ENCODE measurements around the gene PPP1R14C. TPM values are rescaled to one million over a fixed set of nuclear protein-coding genes. Genes with fewer than 3 reads are reported as not detected.

The PPP1R14C gene
- total and polyA plus RNA-seq, 7 experiments from 2014 or later, result not detected

DNA sequence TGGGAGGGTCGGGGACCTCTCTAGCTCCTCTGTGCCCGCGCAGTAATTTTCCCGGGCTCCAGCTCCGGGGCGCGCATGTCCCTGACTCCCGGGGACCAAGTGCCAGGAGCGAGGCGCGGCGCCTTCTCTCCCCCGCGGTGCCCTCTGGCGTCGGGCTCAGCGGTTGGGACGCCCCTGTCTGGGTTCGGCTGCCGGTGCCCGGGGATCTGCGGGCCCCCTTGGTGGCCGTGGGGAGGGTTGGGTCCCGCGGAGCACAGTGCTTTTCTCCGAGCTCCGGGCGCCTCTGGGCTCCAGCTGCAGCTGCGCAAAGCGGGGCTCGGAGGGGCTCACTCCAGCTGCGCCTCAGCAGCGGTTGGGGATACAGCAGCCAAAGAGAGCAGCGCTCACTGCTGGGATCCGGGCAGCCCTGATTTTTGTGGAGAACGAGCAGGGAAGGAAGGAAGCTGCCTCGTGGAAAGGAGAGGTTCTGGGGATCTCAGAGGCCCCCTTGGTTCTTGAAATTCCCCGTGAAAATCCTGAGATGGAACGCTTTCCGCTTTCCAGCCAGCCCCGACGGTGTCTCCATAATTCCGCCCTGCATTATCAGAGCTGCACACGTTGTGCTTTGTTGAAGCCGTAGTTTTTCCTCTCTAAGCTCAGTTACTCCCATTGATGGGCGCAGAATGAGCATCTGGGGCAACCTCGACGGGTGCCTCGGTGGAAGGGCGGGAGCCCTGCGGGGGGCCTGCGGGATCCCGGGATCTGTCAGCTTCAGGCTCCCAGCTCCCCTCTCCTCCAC lies 861 bp downstream of the PPP1R14C start:
- H3K4me3 Mint-ChIP-seq, result peak overlapping the region in 7 of 10 donors; percentile 19 to 62 (median 37)
- peaks cover 3 to 7% of the 10 kb centered on the region in 2 donors for H3K27me3 ChIP-seq (ENCODE audit: control insufficient read depth in 2 of 2, insufficient read depth in 2 of 2, low read length in 2 of 2)

DNA sequence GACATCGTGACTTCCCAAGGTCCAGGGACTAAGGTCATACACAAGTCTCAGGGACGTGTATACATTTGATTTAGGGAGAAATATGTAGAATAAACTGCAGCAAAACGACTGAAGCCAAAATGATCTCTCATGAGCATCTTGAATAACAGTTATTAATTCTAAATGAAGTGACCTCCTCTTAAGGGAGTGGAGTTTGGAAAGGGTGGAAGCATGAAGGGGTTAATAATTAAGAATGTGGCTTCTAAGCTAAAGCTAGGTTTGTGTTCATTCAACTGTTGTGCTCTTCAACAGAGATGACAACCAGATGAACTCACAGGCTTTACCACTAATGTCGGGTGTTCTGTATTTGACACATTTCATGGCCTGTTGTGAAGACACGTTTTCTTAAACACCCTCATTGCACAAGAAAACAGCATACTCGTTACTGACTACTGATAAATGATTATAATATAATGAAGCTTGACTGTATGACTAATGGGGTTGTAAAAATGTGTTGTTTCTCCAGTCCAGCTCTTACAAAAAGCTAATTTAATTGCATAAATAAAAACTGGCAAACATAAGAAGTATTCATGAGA lies 1.5 kb downstream of the PPP1R14C start:
- Mint-ChIP-seq H3K27ac (no peak overlapping the region), H3K27me3 (peaks cover 59 to 72% (median 69%) of the 10 kb centered on the region in 5 donors), H3K4me1 (peaks cover 6 to 16% (median 14%) of the 10 kb centered on the region in 7 donors), H3K9me3 (no peaks in the 10 kb centered on the region), H3K36me3 (no peaks in the 10 kb centered on the region), H3K4me3 (peak overlapping the region in 7 of 10 donors; percentile 7 to 62 (median 37))
- DNase-seq (no peak), ATAC-seq (no peak)
- intact Hi-C loops (cut with micrococcal nuclease), result no loop called here
- H3K4me1 ChIP-seq (ENCODE audit: control insufficient read depth in 2 of 2, insufficient read depth in 2 of 2, low read length in 2 of 2), result no peaks in the 10 kb centered on the region
- no peaks in the 10 kb centered on the region for H3K9me3 ChIP-seq (ENCODE audit: control insufficient read depth in 2 of 3, low read length in 3 of 3)
- H3K36me3 ChIP-seq (ENCODE audit: control insufficient read depth in 2 of 3, insufficient read depth in 3 of 3, low read length in 3 of 3), result no peaks in the 10 kb centered on the region
- H3K27ac ChIP-seq (ENCODE audit: low read depth, low read length), result no peak overlapping the region
- CTCF ChIA-PET, result no interaction called here
- H3K4me3 ChIP-seq (ENCODE audit: low read length), result no peak overlapping the region
- H3K27me3 ChIP-seq (ENCODE audit: control insufficient read depth in 2 of 2, insufficient read depth in 2 of 2, low read length in 2 of 2), result peaks cover 3 to 7% of the 10 kb centered on the region in 2 donors
- POLR2A ChIA-PET, result no interaction called here

More for the DNA sequence above, 861 bp downstream of the PPP1R14C start:
- ATAC-seq (no peak), DNase-seq (no peak)
- H3K36me3 ChIP-seq (ENCODE audit: control insufficient read depth in 2 of 3, insufficient read depth in 3 of 3, low read length in 3 of 3), result no peaks in the 10 kb centered on the region
- intact Hi-C loops (cut with micrococcal nuclease), result no loop called here
- H3K27ac ChIP-seq (ENCODE audit: low read depth, low read length), result no peak overlapping the region
- H3K27me3 Mint-ChIP-seq, result peaks cover 65 to 73% (median 69%) of the 10 kb centered on the region in 5 donors
- no peaks in the 10 kb centered on the region for H3K9me3 ChIP-seq (ENCODE audit: control insufficient read depth in 2 of 3, low read length in 3 of 3)
- peaks cover 0 to under 1% (median 0%) of the 10 kb centered on the region in 11 donors for H3K9me3 Mint-ChIP-seq
- H3K27ac Mint-ChIP-seq, result no peak overlapping the region
- no peaks in the 10 kb centered on the region for H3K4me1 ChIP-seq (ENCODE audit: control insufficient read depth in 2 of 2, insufficient read depth in 2 of 2, low read length in 2 of 2)
- peaks cover 6 to 16% (median 14%) of the 10 kb centered on the region in 7 donors for H3K4me1 Mint-ChIP-seq
- no peak overlapping the region for H3K4me3 ChIP-seq (ENCODE audit: low read length)
- ChIA-PET CTCF (no interaction called here), POLR2A (no interaction called here)
- no peaks in the 10 kb centered on the region for H3K36me3 Mint-ChIP-seq

DNA sequence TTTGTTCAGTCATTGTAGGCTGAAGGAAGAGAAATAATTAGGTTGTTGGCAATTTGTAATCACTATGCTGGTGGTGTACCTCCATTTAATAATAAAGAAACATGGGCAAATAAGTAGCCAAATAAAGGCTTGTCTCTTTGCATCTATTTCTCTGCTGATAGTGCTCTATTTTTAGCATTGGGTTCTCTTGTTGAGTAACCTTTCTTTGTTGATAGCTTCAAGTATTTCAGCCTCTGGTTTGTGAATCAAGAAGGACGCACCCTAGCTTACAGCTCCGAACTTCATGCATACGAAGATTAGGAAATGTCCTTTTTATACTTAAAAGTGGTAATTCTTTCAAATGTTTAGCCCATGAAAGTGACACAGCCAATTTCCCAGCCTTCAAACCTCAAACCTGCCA lies 2.6 kb downstream of the PPP1R14C start:
- no peak overlapping the region for H3K4me3 Mint-ChIP-seq
- H3K4me1 Mint-ChIP-seq, result peaks cover 6 to 16% (median 14%) of the 10 kb centered on the region in 7 donors
- intact Hi-C loops (cut with micrococcal nuclease), result no loop called here
- ATAC-seq (no peak), DNase-seq (no peak)
- Histone ChIP-seq H3K27ac (ENCODE audit: low read depth, low read length) (no peak overlapping the region), H3K4me1 (ENCODE audit: control insufficient read depth in 2 of 2, insufficient read depth in 2 of 2, low read length in 2 of 2) (no peaks in the 10 kb centered on the region), H3K9me3 (ENCODE audit: control insufficient read depth in 2 of 3, low read length in 3 of 3) (no peaks in the 10 kb centered on the region), H3K4me3 (ENCODE audit: low read length) (no peak overlapping the region), H3K36me3 (ENCODE audit: control insufficient read depth in 2 of 3, insufficient read depth in 3 of 3, low read length in 3 of 3) (no peaks in the 10 kb centered on the region), H3K27me3 (ENCODE audit: control insufficient read depth in 2 of 2, insufficient read depth in 2 of 2, low read length in 2 of 2) (peaks cover 3 to 7% of the 10 kb centered on the region in 2 donors)
- peak overlapping the region in 1 of 9 donors; percentile 54 for H3K27ac Mint-ChIP-seq
- ChIA-PET POLR2A (no interaction called here), CTCF (no interaction called here)
- no peaks in the 10 kb centered on the region for H3K36me3 Mint-ChIP-seq
- H3K9me3 Mint-ChIP-seq, result no peaks in the 10 kb centered on the region
- H3K27me3 Mint-ChIP-seq, result peaks cover 61 to 71% (median 68%) of the 10 kb centered on the region in 5 donors

DNA sequence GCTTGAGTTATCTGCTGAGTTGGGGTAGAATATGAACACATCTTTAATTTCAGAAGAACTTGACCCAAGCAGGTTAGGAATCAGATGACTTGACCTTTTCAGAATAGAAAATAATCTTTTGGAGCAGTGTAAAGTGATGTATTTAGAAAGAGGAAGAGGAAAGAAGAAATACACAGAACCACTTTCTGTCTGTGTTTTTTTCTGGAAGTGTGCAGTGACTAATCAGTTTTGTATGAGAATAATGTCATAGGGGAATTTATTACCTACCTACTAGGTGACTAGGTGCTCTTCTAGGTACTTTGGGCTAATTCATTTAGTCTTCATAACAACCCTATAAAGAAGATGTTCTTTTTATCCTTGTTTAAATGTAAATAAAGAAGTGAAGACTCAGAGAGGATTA lies 3.0 kb downstream of the PPP1R14C start:
- ATAC-seq, result peak; percentile 46
- no peak overlapping the region for H3K4me3 ChIP-seq (ENCODE audit: low read length)
- H3K4me1 Mint-ChIP-seq, result peaks cover 6 to 16% (median 15%) of the 10 kb centered on the region in 7 donors

DNA sequence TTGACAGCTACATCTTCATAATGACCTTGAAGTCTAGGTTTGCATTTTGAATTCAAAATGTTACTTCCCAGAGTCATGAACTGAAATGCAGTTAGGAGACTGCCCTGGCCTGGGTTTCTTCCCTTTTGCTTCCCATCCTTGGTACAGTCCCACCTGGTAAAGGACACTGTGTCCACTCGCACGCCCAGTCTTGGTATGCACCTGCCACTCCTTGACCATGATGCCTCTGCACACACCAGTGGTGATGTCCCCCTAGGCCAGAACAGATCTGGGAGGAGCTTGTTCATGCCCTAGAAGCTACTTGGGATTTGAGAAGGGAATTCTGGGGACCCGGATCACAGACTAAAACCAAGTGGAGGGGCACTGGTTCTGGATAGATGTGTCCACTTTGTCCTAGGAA lies 3.6 kb downstream of the PPP1R14C start:
- no peak for ATAC-seq
- intact Hi-C loops (cut with micrococcal nuclease), result no loop called here

More for the DNA sequence above, 3.0 kb downstream of the PPP1R14C start:
- no peaks in the 10 kb centered on the region for H3K36me3 ChIP-seq (ENCODE audit: control insufficient read depth in 2 of 3, insufficient read depth in 3 of 3, low read length in 3 of 3)
- Mint-ChIP-seq H3K9me3 (no peaks in the 10 kb centered on the region), H3K36me3 (no peaks in the 10 kb centered on the region), H3K4me3 (no peak overlapping the region), H3K27ac (peak overlapping the region in 1 of 9 donors; percentile 54), H3K27me3 (peaks cover 61 to 71% (median 69%) of the 10 kb centered on the region in 5 donors)
- peaks cover 3 to 7% of the 10 kb centered on the region in 2 donors for H3K27me3 ChIP-seq (ENCODE audit: control insufficient read depth in 2 of 2, insufficient read depth in 2 of 2, low read length in 2 of 2)
- intact Hi-C loops (cut with micrococcal nuclease), result no loop called here
- H3K9me3 ChIP-seq (ENCODE audit: control insufficient read depth in 2 of 3, low read length in 3 of 3), result no peaks in the 10 kb centered on the region
- DNase-seq, result no peak
- ChIA-PET CTCF (no interaction called here), POLR2A (no interaction called here)
- no peak overlapping the region for H3K27ac ChIP-seq (ENCODE audit: low read depth, low read length)
- H3K4me1 ChIP-seq (ENCODE audit: control insufficient read depth in 2 of 2, insufficient read depth in 2 of 2, low read length in 2 of 2), result no peaks in the 10 kb centered on the region

DNA sequence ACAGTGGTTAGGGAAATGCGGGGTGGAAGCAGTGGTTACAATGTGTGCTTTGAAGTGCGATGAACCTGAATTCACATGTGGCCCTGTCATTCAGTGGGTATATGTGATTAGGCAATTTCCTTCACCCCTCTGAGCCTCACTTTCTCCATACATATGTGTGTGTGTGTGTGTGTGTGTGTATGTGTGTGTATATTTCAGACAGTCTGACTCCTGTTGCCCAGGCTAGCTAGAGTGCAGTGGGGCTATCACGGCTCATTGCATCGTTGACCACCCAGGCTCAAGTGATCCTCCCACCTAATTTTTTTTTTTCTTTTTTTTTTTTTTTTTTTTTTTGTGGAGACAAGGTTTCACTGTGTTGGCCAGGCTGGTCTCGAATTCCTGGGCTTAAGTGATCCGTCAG lies 6.3 kb downstream of the PPP1R14C start:
- no peak for DNase-seq
- ATAC-seq, result no peak
- ChIA-PET CTCF (no interaction called here), POLR2A (no interaction called here)
- Histone ChIP-seq H3K27me3 (ENCODE audit: control insufficient read depth in 2 of 2, insufficient read depth in 2 of 2, low read length in 2 of 2) (peaks cover 2 to 3% of the 10 kb centered on the region in 2 donors), H3K9me3 (ENCODE audit: control insufficient read depth in 2 of 3, low read length in 3 of 3) (no peaks in the 10 kb centered on the region), H3K36me3 (ENCODE audit: control insufficient read depth in 2 of 3, insufficient read depth in 3 of 3, low read length in 3 of 3) (no peaks in the 10 kb centered on the region), H3K4me3 (ENCODE audit: low read length) (no peak overlapping the region), H3K27ac (ENCODE audit: low read depth, low read length) (no peak overlapping the region), H3K4me1 (ENCODE audit: control insufficient read depth in 2 of 2, insufficient read depth in 2 of 2, low read length in 2 of 2) (no peaks in the 10 kb centered on the region)
- Mint-ChIP-seq H3K9me3 (no peaks in the 10 kb centered on the region), H3K4me3 (no peak overlapping the region), H3K4me1 (peaks cover 4 to 17% (median 10%) of the 10 kb centered on the region in 7 donors), H3K27me3 (peaks cover 65 to 75% (median 69%) of the 10 kb centered on the region in 5 donors), H3K27ac (no peak overlapping the region), H3K36me3 (no peaks in the 10 kb centered on the region)
- intact Hi-C loops (cut with micrococcal nuclease), result no loop called here

More for the DNA sequence above, 3.6 kb downstream of the PPP1R14C start:
- Histone ChIP-seq H3K4me3 (ENCODE audit: low read length) (no peak overlapping the region), H3K36me3 (ENCODE audit: control insufficient read depth in 2 of 3, insufficient read depth in 3 of 3, low read length in 3 of 3) (no peaks in the 10 kb centered on the region), H3K4me1 (ENCODE audit: control insufficient read depth in 2 of 2, insufficient read depth in 2 of 2, low read length in 2 of 2) (no peaks in the 10 kb centered on the region), H3K9me3 (ENCODE audit: control insufficient read depth in 2 of 3, low read length in 3 of 3) (no peaks in the 10 kb centered on the region), H3K27me3 (ENCODE audit: control insufficient read depth in 2 of 2, insufficient read depth in 2 of 2, low read length in 2 of 2) (peaks cover 3 to 7% of the 10 kb centered on the region in 2 donors), H3K27ac (ENCODE audit: low read depth, low read length) (no peak overlapping the region)
- no peak for DNase-seq
- Mint-ChIP-seq H3K36me3 (no peaks in the 10 kb centered on the region), H3K9me3 (no peaks in the 10 kb centered on the region), H3K4me3 (no peak overlapping the region), H3K4me1 (peaks cover 6 to 16% (median 15%) of the 10 kb centered on the region in 7 donors), H3K27me3 (peaks cover 61 to 71% (median 69%) of the 10 kb centered on the region in 5 donors), H3K27ac (no peak overlapping the region)
- CTCF ChIA-PET, result no interaction called here
- POLR2A ChIA-PET, result no interaction called here
